Measurements from ENCODE around the gene TFEC. TPM values are rescaled to one million over a fixed set of nuclear protein-coding genes. Genes with fewer than 3 reads are reported as not detected.

The TFEC gene
- total RNA-seq, 1 donor from 2014 or later: not detected

DNA sequence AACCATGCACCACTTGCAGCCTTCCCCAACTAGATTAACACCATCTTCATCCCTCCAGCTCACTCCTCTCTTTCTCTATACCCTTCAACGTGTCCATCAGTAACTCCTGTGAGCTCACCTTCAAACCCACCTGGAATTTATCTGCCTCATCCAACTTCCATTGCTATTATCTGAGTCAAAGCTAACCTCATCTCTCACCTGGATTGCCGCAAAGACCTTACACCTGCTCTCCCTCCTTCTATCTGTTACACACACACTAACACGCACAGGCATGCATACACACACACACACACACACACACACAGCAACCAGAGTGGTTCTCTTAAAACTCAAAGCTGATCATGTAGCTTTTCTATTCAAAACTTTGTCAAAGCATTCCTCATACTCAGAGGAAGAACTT is 3.8 kb upstream of the TFEC start:
- H3K4me1 Mint-ChIP-seq (ENCODE audit: unreplicated experiment): peaks cover 4% of the 10 kb centered on the region
- no peak for DNase-seq (ENCODE audit: extremely low spot score, unreplicated experiment)
- no peaks in the 10 kb centered on the region for H3K9me3 Mint-ChIP-seq (ENCODE audit: unreplicated experiment)
- H3K27ac Mint-ChIP-seq (ENCODE audit: unreplicated experiment): no peak overlapping the region
- H3K27me3 Mint-ChIP-seq (ENCODE audit: unreplicated experiment): no peaks in the 10 kb centered on the region
- no peaks in the 10 kb centered on the region for H3K36me3 Mint-ChIP-seq (ENCODE audit: unreplicated experiment)
- TF ChIP-seq, protein P1, sequence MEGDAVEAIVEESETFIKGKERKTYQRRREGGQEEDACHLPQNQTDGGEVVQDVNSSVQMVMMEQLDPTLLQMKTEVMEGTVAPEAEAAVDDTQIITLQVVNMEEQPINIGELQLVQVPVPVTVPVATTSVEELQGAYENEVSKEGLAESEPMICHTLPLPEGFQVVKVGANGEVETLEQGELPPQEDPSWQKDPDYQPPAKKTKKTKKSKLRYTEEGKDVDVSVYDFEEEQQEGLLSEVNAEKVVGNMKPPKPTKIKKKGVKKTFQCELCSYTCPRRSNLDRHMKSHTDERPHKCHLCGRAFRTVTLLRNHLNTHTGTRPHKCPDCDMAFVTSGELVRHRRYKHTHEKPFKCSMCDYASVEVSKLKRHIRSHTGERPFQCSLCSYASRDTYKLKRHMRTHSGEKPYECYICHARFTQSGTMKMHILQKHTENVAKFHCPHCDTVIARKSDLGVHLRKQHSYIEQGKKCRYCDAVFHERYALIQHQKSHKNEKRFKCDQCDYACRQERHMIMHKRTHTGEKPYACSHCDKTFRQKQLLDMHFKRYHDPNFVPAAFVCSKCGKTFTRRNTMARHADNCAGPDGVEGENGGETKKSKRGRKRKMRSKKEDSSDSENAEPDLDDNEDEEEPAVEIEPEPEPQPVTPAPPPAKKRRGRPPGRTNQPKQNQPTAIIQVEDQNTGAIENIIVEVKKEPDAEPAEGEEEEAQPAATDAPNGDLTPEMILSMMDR (IDR thresholded peaks at IDR 0.05): no peak
- H3K4me3 Mint-ChIP-seq (ENCODE audit: unreplicated experiment): no peak overlapping the region

DNA sequence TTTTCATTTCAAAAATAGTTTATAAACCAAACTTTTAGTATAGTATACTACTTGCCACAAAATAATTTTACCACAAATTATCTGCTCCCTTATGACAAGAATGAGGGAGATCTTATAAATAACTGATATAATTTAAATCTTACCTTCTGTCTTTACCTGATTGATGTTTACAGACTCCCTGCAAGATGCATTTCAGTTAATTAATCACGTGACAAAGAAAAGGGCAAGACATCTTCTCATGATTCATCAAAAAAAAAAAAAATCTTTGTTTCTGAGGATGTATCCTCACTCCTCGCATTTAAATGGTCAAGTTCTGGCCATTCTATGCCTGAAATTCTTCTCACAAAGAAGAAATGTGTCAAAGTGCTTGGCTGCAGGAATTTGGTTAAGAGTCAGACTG is 2.3 kb upstream of the TFEC start:
- no peaks in the 10 kb centered on the region for H3K36me3 Mint-ChIP-seq (ENCODE audit: unreplicated experiment)
- DNase-seq (ENCODE audit: extremely low spot score, unreplicated experiment): no peak
- H3K27ac Mint-ChIP-seq (ENCODE audit: unreplicated experiment): no peak overlapping the region
- H3K4me3 Mint-ChIP-seq (ENCODE audit: unreplicated experiment): no peak overlapping the region
- TF ChIP-seq, protein P1 (IDR thresholded peaks at IDR 0.05): no peak
- peaks cover 4% of the 10 kb centered on the region for H3K4me1 Mint-ChIP-seq (ENCODE audit: unreplicated experiment)
- H3K9me3 Mint-ChIP-seq (ENCODE audit: unreplicated experiment): no peaks in the 10 kb centered on the region
- no peaks in the 10 kb centered on the region for H3K27me3 Mint-ChIP-seq (ENCODE audit: unreplicated experiment)

DNA sequence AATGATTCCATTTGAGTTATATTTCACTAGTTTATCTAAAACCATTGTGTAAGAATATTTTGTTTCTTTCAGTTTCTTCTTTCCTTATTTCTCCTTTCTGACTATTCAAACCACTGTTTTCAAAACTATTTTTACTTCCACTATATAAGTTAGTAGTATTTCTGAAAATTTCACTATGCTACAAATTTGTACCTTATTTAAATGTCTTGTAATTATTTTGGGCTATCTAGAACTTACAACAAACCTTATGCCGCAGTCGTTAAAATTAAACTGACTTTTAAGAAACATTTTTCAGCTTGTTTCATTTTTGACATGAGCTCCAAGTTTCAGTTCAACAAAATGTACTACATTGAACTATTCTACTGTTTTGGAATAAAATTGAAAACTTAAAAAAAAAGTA is 1.8 kb downstream of the TFEC start:
- no peak overlapping the region for H3K27ac Mint-ChIP-seq (ENCODE audit: unreplicated experiment)
- no peaks in the 10 kb centered on the region for H3K27me3 Mint-ChIP-seq (ENCODE audit: unreplicated experiment)
- peaks cover 24% of the 10 kb centered on the region for H3K4me1 Mint-ChIP-seq (ENCODE audit: unreplicated experiment)
- no peak overlapping the region for H3K4me3 Mint-ChIP-seq (ENCODE audit: unreplicated experiment)
- no peaks in the 10 kb centered on the region for H3K36me3 Mint-ChIP-seq (ENCODE audit: unreplicated experiment)
- H3K9me3 Mint-ChIP-seq (ENCODE audit: unreplicated experiment): no peaks in the 10 kb centered on the region
- no peak for DNase-seq (ENCODE audit: extremely low spot score, unreplicated experiment)
- TF ChIP-seq, protein P1 (IDR thresholded peaks at IDR 0.05): no peak

DNA sequence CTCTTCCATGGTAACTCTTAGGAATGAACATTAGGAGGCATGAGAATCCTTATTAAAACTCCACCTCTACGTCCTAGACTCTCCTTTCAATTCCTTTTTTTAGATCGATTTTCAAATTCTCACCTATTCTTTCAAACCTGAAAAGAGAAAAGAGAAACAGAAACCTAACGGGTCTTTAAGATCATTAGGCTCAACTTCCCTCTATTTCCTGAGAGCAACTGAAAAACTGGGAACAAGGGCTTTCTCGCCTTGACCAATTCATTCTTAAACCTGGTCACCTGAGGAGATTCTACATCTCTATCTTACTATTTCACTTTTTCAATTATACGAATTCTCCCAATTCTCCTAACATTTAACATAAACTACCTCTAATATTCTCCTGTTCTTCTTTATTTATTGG is 2.8 kb downstream of the TFEC start:
- no peak for DNase-seq (ENCODE audit: extremely low spot score, unreplicated experiment)
- H3K9me3 Mint-ChIP-seq (ENCODE audit: unreplicated experiment): no peaks in the 10 kb centered on the region
- no peak overlapping the region for H3K4me3 Mint-ChIP-seq (ENCODE audit: unreplicated experiment)
- peaks cover 24% of the 10 kb centered on the region for H3K4me1 Mint-ChIP-seq (ENCODE audit: unreplicated experiment)
- no peak overlapping the region for H3K27ac Mint-ChIP-seq (ENCODE audit: unreplicated experiment)
- H3K36me3 Mint-ChIP-seq (ENCODE audit: unreplicated experiment): no peaks in the 10 kb centered on the region
- no peaks in the 10 kb centered on the region for H3K27me3 Mint-ChIP-seq (ENCODE audit: unreplicated experiment)
- TF ChIP-seq, protein P1 (IDR thresholded peaks at IDR 0.05): no peak

DNA sequence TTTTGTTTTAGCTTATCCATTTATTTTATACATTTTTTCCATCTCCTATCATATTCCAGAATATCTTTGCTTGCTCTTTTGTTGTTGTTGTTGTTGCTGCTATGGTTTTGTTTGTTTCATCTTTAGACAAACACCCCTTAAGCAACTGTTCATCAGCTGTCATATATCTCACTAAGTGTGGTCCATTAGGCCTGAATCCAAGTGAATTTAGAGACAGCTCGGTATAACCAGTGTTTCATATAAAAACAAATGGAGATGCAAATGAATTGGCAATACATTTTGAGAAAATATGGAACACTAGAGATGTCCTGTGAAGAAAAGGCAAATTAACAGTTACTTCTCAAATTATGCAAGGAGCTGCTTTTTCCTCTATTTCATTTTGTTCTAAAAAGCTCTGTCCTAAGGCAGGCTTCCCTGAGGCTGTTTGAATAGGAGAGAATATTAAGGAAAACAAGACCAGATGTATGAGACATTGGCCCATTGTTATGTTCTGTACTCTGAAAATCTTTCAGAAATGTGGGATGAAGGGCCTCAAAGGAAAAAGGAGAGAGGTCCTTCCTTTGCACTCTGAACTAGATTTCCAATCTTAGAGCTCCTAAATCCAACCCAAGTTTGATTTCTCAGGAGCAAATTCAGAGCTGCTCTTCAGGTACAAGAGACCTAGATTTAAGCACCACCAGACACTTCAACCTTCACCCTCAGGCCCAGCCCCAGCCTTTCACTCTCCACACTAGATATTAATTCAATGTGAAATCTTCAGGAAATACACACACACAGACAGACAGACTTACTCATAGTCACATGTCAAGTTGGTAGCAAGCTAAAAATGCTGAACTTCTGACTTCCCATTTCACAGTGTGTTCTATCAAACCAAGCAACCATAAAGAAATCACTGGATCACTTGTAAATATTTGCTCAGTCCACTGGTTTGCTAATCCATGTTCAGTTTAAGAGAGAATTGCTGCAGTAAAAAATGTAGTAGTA is 5.4 kb downstream of the TFEC start:
- H3K36me3 Mint-ChIP-seq (ENCODE audit: unreplicated experiment): no peaks in the 10 kb centered on the region
- TF ChIP-seq, protein P1 (IDR thresholded peaks at IDR 0.05): no peak
- H3K27ac Mint-ChIP-seq (ENCODE audit: unreplicated experiment): peak overlapping the region; percentile 56
- H3K27me3 Mint-ChIP-seq (ENCODE audit: unreplicated experiment): no peaks in the 10 kb centered on the region
- peaks cover 19% of the 10 kb centered on the region for H3K4me1 Mint-ChIP-seq (ENCODE audit: unreplicated experiment)
- no peak overlapping the region for H3K4me3 Mint-ChIP-seq (ENCODE audit: unreplicated experiment)
- H3K9me3 Mint-ChIP-seq (ENCODE audit: unreplicated experiment): no peaks in the 10 kb centered on the region
- no peak for DNase-seq (ENCODE audit: extremely low spot score, unreplicated experiment)

Measured in osteocyte (in vitro differentiated cells).